H1 (cell line): ENCODE data around the gene GPNMB.

Source experiments
- EP300 ChIP-seq, 2 experiments: IDR thresholded peaks; 1 replicate in 1 of 2; 2 replicates in 1 of 2; pipeline ENCODE4 v1.6.1; 2011 to 2012; ENCODE audit warnings: low read depth in 2 of 2, low read length in 2 of 2, mild to moderate bottlenecking in 2 of 2, borderline replicate concordance in 1 of 2, inconsistent platforms in 1 of 2, moderate library complexity in 1 of 2
- HDAC6 ChIP-seq: IDR thresholded peaks from one replicate; pipeline ENCODE4 v1.7.1; 2012; ENCODE audit warnings: low read depth, mild to moderate bottlenecking, inconsistent platforms, low read length, moderate library complexity
- RFX5 ChIP-seq: IDR thresholded peaks from 2 replicates; pipeline ENCODE4 v1.6.1; 2011; ENCODE audit warnings: low read depth, low read length, improper control_type of control experiment, borderline replicate concordance
- TF ChIP-seq, protein P1 (sequence below): IDR thresholded peaks from 2 replicates; pipeline ENCODE4 v1.6.1; 2011; ENCODE audit warnings: low read depth, mild to moderate bottlenecking, low read length; ENCODE audit not compliant: insufficient read depth
- TF ChIP-seq, protein P2 (sequence below): IDR thresholded peaks from 2 replicates; pipeline ENCODE4 v1.6.1; 2012; ENCODE audit warnings: inconsistent platforms

DNA sequence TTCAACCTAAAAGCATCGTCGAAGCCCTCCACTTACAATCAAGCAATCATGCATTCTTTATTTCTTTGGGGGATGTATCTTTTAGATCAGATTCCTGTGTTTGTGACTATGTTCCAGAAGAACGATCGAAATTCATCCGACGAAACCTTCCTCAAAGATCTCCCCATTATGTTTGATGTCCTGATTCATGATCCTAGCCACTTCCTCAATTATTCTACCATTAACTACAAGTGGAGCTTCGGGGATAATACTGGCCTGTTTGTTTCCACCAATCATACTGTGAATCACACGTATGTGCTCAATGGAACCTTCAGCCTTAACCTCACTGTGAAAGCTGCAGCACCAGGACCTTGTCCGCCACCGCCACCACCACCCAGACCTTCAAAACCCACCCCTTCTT lies 13.8 kb downstream of the GPNMB start:
- no peak for TF ChIP-seq HDAC6
- TF ChIP-seq, protein P1, sequence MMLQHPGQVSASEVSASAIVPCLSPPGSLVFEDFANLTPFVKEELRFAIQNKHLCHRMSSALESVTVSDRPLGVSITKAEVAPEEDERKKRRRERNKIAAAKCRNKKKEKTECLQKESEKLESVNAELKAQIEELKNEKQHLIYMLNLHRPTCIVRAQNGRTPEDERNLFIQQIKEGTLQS: no peak
- TF ChIP-seq, protein P2, sequence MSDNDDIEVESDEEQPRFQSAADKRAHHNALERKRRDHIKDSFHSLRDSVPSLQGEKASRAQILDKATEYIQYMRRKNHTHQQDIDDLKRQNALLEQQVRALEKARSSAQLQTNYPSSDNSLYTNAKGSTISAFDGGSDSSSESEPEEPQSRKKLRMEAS: no peak
- TF ChIP-seq RFX5: no peak
- TF ChIP-seq EP300 (IDR thresholded peaks at IDR 0.05; ENCODE audit: borderline replicate concordance in 1 of 2, low read depth in 2 of 2, low read length in 2 of 2): no peak
